GM15510 (cell line): ENCODE measurements around the gene TACC2.

Experiments
- POLR2A ChIP-seq: IDR thresholded peaks from 3 replicates; pipeline ENCODE4 v1.6.1; 2011; ENCODE audit warnings: borderline replicate concordance; ENCODE audit not compliant: insufficient read length; ENCODE audit errors: extremely low read depth

Gene TACC2

GRCh38 chr10:121974535-121975294, 14.2 kb upstream of the TACC2 start, which contains the start of gene NSMCE4A:
TSS of gene NSMCE4A (minus strand) at chr10:121975217. CDS start at chr10:121975165, 52 bp downstream.
- peak; percentile 88 for TF ChIP-seq POLR2A

GRCh38 chr10:121975295-121976086, 13.5 kb upstream of the TACC2 start:
- TF ChIP-seq POLR2A, result no peak

- TF ChIP-seq POLR2A, result no peak
Observed at GRCh38 chr10:121976607-121977006, 12.4 kb upstream of the TACC2 start.

GRCh38 chr10:121978511-121978910, 10.5 kb upstream of the TACC2 start:
- TF ChIP-seq POLR2A, result no peak

GRCh38 chr10:121981346-121981745, 7.6 kb upstream of the TACC2 start:
- TF ChIP-seq POLR2A, result no peak

GRCh38 chr10:121983852-121984251, 5.1 kb upstream of the TACC2 start:
- no peak for TF ChIP-seq POLR2A

GRCh38 chr10:121984463-121984862, 4.5 kb upstream of the TACC2 start:
- no peak for TF ChIP-seq POLR2A

GRCh38 chr10:121990015-121990677, 1.2 kb downstream of the TACC2 start:
- TF ChIP-seq POLR2A, result no peak

GRCh38 chr10:121994429-121994941, 5.5 kb downstream of the TACC2 start:
- TF ChIP-seq POLR2A, result no peak

- TF ChIP-seq POLR2A, result no peak
Observed at GRCh38 chr10:121998462-121998861, 9.5 kb downstream of the TACC2 start.

- TF ChIP-seq POLR2A, result no peak
Observed at GRCh38 chr10:121999301-121999700, 10.3 kb downstream of the TACC2 start.

- TF ChIP-seq POLR2A, result no peak
Observed at GRCh38 chr10:122001698-122002097, 12.7 kb downstream of the TACC2 start.

GRCh38 chr10:122007415-122007814, 18.5 kb downstream of the TACC2 start:
- TF ChIP-seq POLR2A, result no peak

- TF ChIP-seq POLR2A, result no peak
Observed at GRCh38 chr10:122010405-122011050, 21.6 kb downstream of the TACC2 start.

GRCh38 chr10:122012731-122013130, 23.8 kb downstream of the TACC2 start:
- TF ChIP-seq POLR2A, result no peak

- no peak for TF ChIP-seq POLR2A
Observed at GRCh38 chr10:122013311-122013780, 24.4 kb downstream of the TACC2 start.
